Endothelial cell of umbilical vein (primary cell): ENCODE measurements around the gene TNPO3. TPM values are rescaled to one million over a fixed set of nuclear protein-coding genes. Genes with fewer than 3 reads are reported as not detected.

Experiments
- BruUV-seq: library from RNA; stranded (reverse); fragments of 400-500 nt; replicated peaks from 2 replicates; lab custom pipeline; 2021; lab: Mats Ljungman, UMichigan
- CTCF ChIA-PET: fragments of 300-600, 350-600 bp; sonication (Branson Sonifier 250); formaldehyde crosslinking; loops from one replicate; lab custom pipeline; 2021; ENCODE audit warnings: antibody characterized with exemption, inconsistent platforms; lab: Charles Lee
- POLR2A ChIA-PET: fragments of 300-600, 350-600 bp; sonication (Branson Sonifier 250); formaldehyde crosslinking; loops from one replicate; lab custom pipeline; 2021; ENCODE audit warnings: antibody characterized with exemption, inconsistent platforms; lab: Charles Lee
- DNase-seq: peaks from one replicate; pipeline ENCODE4 v3.0.0-alpha.2; 2011; ENCODE audit warnings: low read depth, low spot score
- FAIRE-seq: peaks from 2 replicates; lab custom pipeline; 2011; peaks lifted over from hg19 to GRCh38; lab: Jason Lieb, UNC
- H2AFZ ChIP-seq: 2 replicates; pipeline ENCODE4 v1.6.0; 2012; ENCODE audit warnings: low read depth, low read length, control low read depth, inconsistent platforms
- H3K27ac ChIP-seq: 2 replicates; pipeline ENCODE4 v1.5.1; 2011; ENCODE audit warnings: low read depth, mild to moderate bottlenecking, control low read depth, low read length, moderate library complexity; ENCODE audit not compliant: insufficient read depth
- H3K27me3 ChIP-seq, 2 experiments: 2 replicates each; pipeline versions ENCODE4 v1.6.0 to v1.6.1; 2011; ENCODE audit warnings: low read length in 2 of 2, mixed read lengths in 1 of 2; ENCODE audit not compliant: control insufficient read depth in 2 of 2, insufficient read depth in 2 of 2
- H3K36me3 ChIP-seq, 2 experiments: 2 replicates in 1 of 2; 3 replicates in 1 of 2; pipeline ENCODE4 v1.5.1; 2011; ENCODE audit warnings: low read length in 2 of 2, mild to moderate bottlenecking in 1 of 2, moderate library complexity in 1 of 2; ENCODE audit not compliant: control insufficient read depth in 2 of 2, insufficient read depth in 2 of 2; ENCODE audit errors: extremely low read depth in 1 of 2
- H3K4me1 ChIP-seq: 3 replicates; pipeline ENCODE4 v1.5.1; 2011; ENCODE audit warnings: mild to moderate bottlenecking, low read length; ENCODE audit not compliant: control insufficient read depth, insufficient read depth; ENCODE audit errors: extremely low read depth
- H3K4me2 ChIP-seq: 2 replicates; pipeline ENCODE4 v1.6.1; 2011; ENCODE audit warnings: low read length, control low read depth, mixed read lengths; ENCODE audit not compliant: insufficient read depth
- H3K4me3 ChIP-seq, 3 experiments: fragments of 200-600 bp in 1 of 3; sonication (generic), shearing (Covaris generic) in 1 of 3; replicated peaks in 1 of 3; 2 replicates each; pipeline ENCODE4 v1.5.1; 2011 to 2016; ENCODE audit warnings: control low read depth in 3 of 3, low read length in 3 of 3, mild to moderate bottlenecking in 2 of 3, inconsistent platforms in 1 of 3, low read depth in 1 of 3, moderate library complexity in 1 of 3; ENCODE audit not compliant: insufficient read depth in 1 of 3
- H3K79me2 ChIP-seq: 2 replicates; pipeline ENCODE4 v1.6.0; 2012; ENCODE audit warnings: low read length, inconsistent platforms; ENCODE audit not compliant: control insufficient read depth, insufficient read depth
- H3K9ac ChIP-seq: replicated peaks from 2 replicates; pipeline ENCODE3; 2011; ENCODE audit warnings: low read length, control low read depth; ENCODE audit not compliant: insufficient read depth; ENCODE audit errors: extremely low read depth
- H3K9me1 ChIP-seq: replicated peaks from 3 replicates; pipeline ENCODE4 v1.6.0; 2011; ENCODE audit warnings: mild to moderate bottlenecking, low read length; ENCODE audit not compliant: control insufficient read depth, insufficient read depth; ENCODE audit errors: extremely low read depth
- H3K9me3 ChIP-seq: replicated peaks from 2 replicates; pipeline ENCODE4 v1.5.1; 2012; ENCODE audit warnings: low read length, inconsistent platforms; ENCODE audit not compliant: control insufficient read depth, insufficient read depth
- H4K20me1 ChIP-seq: replicated peaks from 2 replicates; pipeline ENCODE3; 2011; ENCODE audit warnings: mild to moderate bottlenecking, low read length; ENCODE audit not compliant: control insufficient read depth, insufficient read depth; ENCODE audit errors: extremely low read depth
- EZH2 ChIP-seq: IDR thresholded peaks from 2 replicates; pipeline ENCODE4 v1.6.1; 2012; ENCODE audit warnings: borderline replicate concordance, low read depth, mild to moderate bottlenecking, moderate library complexity, low read length, inconsistent platforms; ENCODE audit not compliant: severe bottlenecking
- FOS ChIP-seq: IDR thresholded peaks from 2 replicates; pipeline ENCODE4 v1.6.1; 2011; ENCODE audit warnings: mild to moderate bottlenecking, low read length, moderate library complexity, borderline replicate concordance; ENCODE audit not compliant: insufficient read depth
- GATA2 ChIP-seq: IDR thresholded peaks from 2 replicates; pipeline ENCODE4 v1.7.0; 2011; ENCODE audit warnings: low read depth, mild to moderate bottlenecking, moderate library complexity, mixed read lengths, low read length; ENCODE audit not compliant: insufficient read length, insufficient read depth
- JUN ChIP-seq: IDR thresholded peaks from 2 replicates; pipeline ENCODE4 v1.6.1; 2011; ENCODE audit warnings: borderline replicate concordance, low read depth; ENCODE audit not compliant: insufficient read length, insufficient read depth
- MYC ChIP-seq: IDR thresholded peaks from one replicate; pipeline ENCODE4 v1.6.1; 2011; ENCODE audit warnings: mild to moderate bottlenecking, low read depth, low read length
- POLR2A ChIP-seq: IDR thresholded peaks from 2 replicates; pipeline ENCODE4 v1.6.1; 2012; ENCODE audit warnings: low read depth, mild to moderate bottlenecking, control low read depth, low read length
- POLR2AphosphoS5 ChIP-seq: IDR thresholded peaks from 2 replicates; pipeline ENCODE4 v1.6.1; 2012; ENCODE audit warnings: low read depth, mild to moderate bottlenecking, control low read depth, low read length, moderate library complexity; ENCODE audit not compliant: insufficient read depth
- dilution Hi-C: fragments of 300-500 bp; cut with MboI; formaldehyde crosslinking; loops from one replicate; pipeline ENCODE4 v1.15.0; 2019; ENCODE audit warnings: low sequenced_read_pairs; ENCODE audit not compliant: extremely low pct_ligation_motif_present
- intact Hi-C: fragments of 100-400 bp; cut with micrococcal nuclease; formaldehyde crosslinking; loops from one replicate; pipeline ENCODE4 v1.10.0; 2022
- polyA plus RNA-seq, 4 experiments: library from polyadenylated mRNA; depleted of rRNA in 3 of 4; stranded (reverse) in 3 of 4; unstranded in 1 of 4; fragments of >200 nt; gene quantifications; 2 replicates each; pipeline versions ENCODE4 v1.2.1 to v1.2.3, GENCODE V29; 2011 to 2012; ENCODE audit warnings: missing spikeins in 1 of 4
- total RNA-seq: library from RNA; stranded (reverse); gene quantifications from 2 replicates; pipeline ENCODE4 v1.2.3, GENCODE V29; 2021
- TF ChIP-seq, protein P1 (sequence below), 2 donors: IDR thresholded peaks; 1 replicate in 1 of 2; 2 replicates in 1 of 2; pipeline ENCODE4 v1.5.1; 2011; ENCODE audit warnings: low read length in 2 of 2, mild to moderate bottlenecking in 2 of 2, moderate library complexity in 2 of 2, control low read depth in 1 of 2, inconsistent platforms in 1 of 2, low read depth in 1 of 2; ENCODE audit not compliant: insufficient read depth in 1 of 2; ENCODE audit errors: extremely low read depth in 1 of 2
- TF ChIP-seq, protein P2 (sequence below): IDR thresholded peaks from 2 replicates; pipeline ENCODE4 v1.6.1; 2011; ENCODE audit not compliant: insufficient read depth, insufficient read length

TNPO3 gene
- total and polyA plus RNA-seq, 2 donors (not counting 3 experiments of a cell fraction or from before 2014, with no cell fraction given): 29.0 to 46.9 TPM

DNA sequence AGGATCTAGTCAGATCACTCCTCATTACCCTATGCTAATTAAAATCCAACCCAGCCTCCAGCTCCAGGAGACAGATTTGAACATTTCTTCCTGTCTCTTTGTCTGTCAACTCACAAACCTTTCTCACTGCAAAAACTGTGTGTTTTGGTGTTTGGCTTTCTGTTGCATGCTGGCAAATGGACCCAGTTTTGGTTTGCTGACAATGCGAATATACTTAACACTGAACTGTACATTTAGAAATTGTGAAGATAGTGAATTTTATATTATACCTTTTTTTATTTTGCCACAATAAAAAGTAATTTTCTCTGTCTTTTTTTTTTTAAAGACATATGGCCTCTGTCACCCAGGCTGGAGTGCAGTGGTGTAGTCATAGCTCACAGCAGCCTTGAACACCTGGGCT, 18.3 kb upstream of the TNPO3 start:
- Histone ChIP-seq H4K20me1 (no peaks in the 10 kb centered on the region), H3K79me2 (no peaks in the 10 kb centered on the region), H3K9me1 (no peaks in the 10 kb centered on the region), H3K9ac (no peak overlapping the region), H3K27ac (no peak overlapping the region), H3K36me3 (no peaks in the 10 kb centered on the region), H2AFZ (no peak overlapping the region), H3K4me3 (no peak overlapping the region), H3K9me3 (no peaks in the 10 kb centered on the region), H3K27me3 (peaks cover 11 to 12% of the 10 kb centered on the region in 2 experiments), H3K4me2 (no peak overlapping the region), H3K4me1 (no peaks in the 10 kb centered on the region)
- TF ChIP-seq EZH2 (no peak), FOS (no peak), JUN (no peak), GATA2 (no peak), MYC (no peak), POLR2A (no peak), POLR2AphosphoS5 (no peak)
- TF ChIP-seq, protein P1, sequence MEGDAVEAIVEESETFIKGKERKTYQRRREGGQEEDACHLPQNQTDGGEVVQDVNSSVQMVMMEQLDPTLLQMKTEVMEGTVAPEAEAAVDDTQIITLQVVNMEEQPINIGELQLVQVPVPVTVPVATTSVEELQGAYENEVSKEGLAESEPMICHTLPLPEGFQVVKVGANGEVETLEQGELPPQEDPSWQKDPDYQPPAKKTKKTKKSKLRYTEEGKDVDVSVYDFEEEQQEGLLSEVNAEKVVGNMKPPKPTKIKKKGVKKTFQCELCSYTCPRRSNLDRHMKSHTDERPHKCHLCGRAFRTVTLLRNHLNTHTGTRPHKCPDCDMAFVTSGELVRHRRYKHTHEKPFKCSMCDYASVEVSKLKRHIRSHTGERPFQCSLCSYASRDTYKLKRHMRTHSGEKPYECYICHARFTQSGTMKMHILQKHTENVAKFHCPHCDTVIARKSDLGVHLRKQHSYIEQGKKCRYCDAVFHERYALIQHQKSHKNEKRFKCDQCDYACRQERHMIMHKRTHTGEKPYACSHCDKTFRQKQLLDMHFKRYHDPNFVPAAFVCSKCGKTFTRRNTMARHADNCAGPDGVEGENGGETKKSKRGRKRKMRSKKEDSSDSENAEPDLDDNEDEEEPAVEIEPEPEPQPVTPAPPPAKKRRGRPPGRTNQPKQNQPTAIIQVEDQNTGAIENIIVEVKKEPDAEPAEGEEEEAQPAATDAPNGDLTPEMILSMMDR (IDR thresholded peaks at IDR 0.05; ENCODE audit: extremely low read depth in 1 of 2, insufficient read depth in 1 of 2, low read depth in 1 of 2, low read length in 2 of 2): no peak
- TF ChIP-seq, protein P2, sequence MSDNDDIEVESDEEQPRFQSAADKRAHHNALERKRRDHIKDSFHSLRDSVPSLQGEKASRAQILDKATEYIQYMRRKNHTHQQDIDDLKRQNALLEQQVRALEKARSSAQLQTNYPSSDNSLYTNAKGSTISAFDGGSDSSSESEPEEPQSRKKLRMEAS: no peak
- DNase-seq (no peak), FAIRE-seq (no peak)
- intact Hi-C loops: no loop called here
- ChIA-PET POLR2A (no interaction called here), CTCF (no interaction called here)
- no TSS peak for BruUV-seq
- dilution Hi-C loops: no loop called here
